WERI-Rb-1 (cell line): ENCODE measurements around the gene RNF152.

ENCODE experiments used
- DNase-seq: peaks from one replicate; pipeline ENCODE4 v3.0.0-alpha.2; 2020
- H3K27ac ChIP-seq: fragments of 250-450 bp; sonication (Bioruptor Pico); 2 replicates; pipeline ENCODE4 v1.5.1; 2020; ENCODE audit warnings: mild to moderate bottlenecking, moderate library complexity
- H3K27me3 ChIP-seq: fragments of 250-450 bp; sonication (Bioruptor Pico); 2 replicates; pipeline ENCODE4 v1.5.1; 2021; ENCODE audit warnings: mild to moderate bottlenecking, low read depth, moderate library complexity; ENCODE audit not compliant: insufficient read depth, severe bottlenecking
- H3K36me3 ChIP-seq: fragments of 250-450 bp; sonication (Bioruptor Pico); 2 replicates; pipeline ENCODE4 v1.5.1; 2020; ENCODE audit warnings: mild to moderate bottlenecking, moderate library complexity
- H3K4me3 ChIP-seq: 2 replicates; pipeline ENCODE4 v1.5.1; 2011; ENCODE audit warnings: low read depth, mild to moderate bottlenecking, control low read depth, low read length
- H3K9me3 ChIP-seq: fragments of 250-450 bp; sonication (Bioruptor Pico); 2 replicates; pipeline ENCODE4 v1.5.1; 2021; ENCODE audit warnings: mild to moderate bottlenecking, moderate library complexity; ENCODE audit not compliant: severe bottlenecking
- CTCF ChIP-seq: IDR thresholded peaks from 2 replicates; pipeline ENCODE4 v1.5.1; 2011; ENCODE audit warnings: low read depth, mild to moderate bottlenecking, control low read depth, inconsistent platforms, low read length

Gene RNF152

GRCh38 chr18:61766266-61766884 lies 126.4 kb downstream of the RNF152 start:
- no peak overlapping the region for H3K27ac ChIP-seq
- DNase-seq: no peak
- no peak for TF ChIP-seq CTCF
- no peaks in the 10 kb centered on the region for H3K36me3 ChIP-seq
- H3K9me3 ChIP-seq: no peaks in the 10 kb centered on the region
- no peak overlapping the region for H3K4me3 ChIP-seq
- no peaks in the 10 kb centered on the region for H3K27me3 ChIP-seq

GRCh38 chr18:61765097-61765496 lies 127.7 kb downstream of the RNF152 start:
- Histone ChIP-seq H3K36me3 (no peaks in the 10 kb centered on the region), H3K4me3 (no peak overlapping the region), H3K9me3 (no peaks in the 10 kb centered on the region), H3K27me3 (no peaks in the 10 kb centered on the region), H3K27ac (no peak overlapping the region)
- no peak for DNase-seq
- TF ChIP-seq CTCF: no peak

GRCh38 chr18:61764381-61764780 lies 128.4 kb downstream of the RNF152 start:
- Histone ChIP-seq H3K36me3 (no peaks in the 10 kb centered on the region), H3K9me3 (no peaks in the 10 kb centered on the region), H3K27ac (no peak overlapping the region), H3K27me3 (no peaks in the 10 kb centered on the region), H3K4me3 (no peak overlapping the region)
- DNase-seq: no peak
- TF ChIP-seq CTCF: no peak

GRCh38 chr18:61761875-61762274 lies 130.9 kb downstream of the RNF152 start:
- DNase-seq: no peak
- Histone ChIP-seq H3K36me3 (no peaks in the 10 kb centered on the region), H3K9me3 (no peaks in the 10 kb centered on the region), H3K27me3 (no peaks in the 10 kb centered on the region), H3K27ac (no peak overlapping the region), H3K4me3 (no peak overlapping the region)
- no peak for TF ChIP-seq CTCF
